HCT116 (cell line): ENCODE results near the gene G6PD. TPM values are rescaled to one million over a fixed set of nuclear protein-coding genes. Genes with fewer than 3 reads are reported as not detected.

ENCODE experiments used
- ATAC-seq: fragments of 200-7000 bp; cut with Tn5 transposase; 2 replicates; pipeline ENCODE4 v1.9.1; 2020; ENCODE audit warnings: mild to moderate bottlenecking, moderate library complexity
- BruUV-seq: library from RNA; stranded (reverse); fragments of 400-500 nt; replicated peaks from 2 replicates; lab custom pipeline; 2021; lab: Mats Ljungman, UMichigan
- CTCF ChIA-PET: fragments of 300-600 bp; sonication (Branson Sonifier 250); formaldehyde crosslinking; loops from one replicate; lab custom pipeline; 2021; ENCODE audit warnings: antibody characterized with exemption; lab: Charles Lee
- POLR2A ChIA-PET: fragments of 300-600, 350-600 bp; sonication (Branson Sonifier 250); formaldehyde crosslinking; loops from one replicate; lab custom pipeline; 2021; ENCODE audit warnings: antibody characterized with exemption; lab: Charles Lee
- RAD21 ChIA-PET, 2 experiments: fragments of 300-600 bp; sonication (Branson Sonifier 250); formaldehyde crosslinking; loops; one replicate each; lab custom pipeline; 2023; ENCODE audit warnings: low total read pairs in 2 of 2; ENCODE audit not compliant: uncharacterized antibody in 2 of 2, unreplicated experiment in 2 of 2, low non-redundant PET in 1 of 2; lab: Charles Lee
- DNase-seq: peaks from one replicate; pipeline ENCODE4 v3.0.0-alpha.2; 2010; ENCODE audit warnings: low read depth, low spot score
- H2AFZ ChIP-seq: fragments of 200-600 bp; shearing (Covaris generic), sonication (generic); 2 replicates; pipeline ENCODE4 v1.6.1; 2017; ENCODE audit warnings: low read depth, mixed run types, mixed read lengths, antibody characterized with exemption, low read length; ENCODE audit not compliant: poor library complexity, severe bottlenecking
- H3K27ac ChIP-seq: 2 replicates; pipeline ENCODE4 v1.5.1; 2012; ENCODE audit warnings: low read depth, low read length
- H3K27me3 ChIP-seq: fragments of 200-600 bp; sonication (generic); 2 replicates; pipeline ENCODE4 v1.6.1; 2016; ENCODE audit warnings: mixed run types, low read length, mixed read lengths; ENCODE audit not compliant: insufficient read depth
- H3K36me3 ChIP-seq, 2 experiments: fragments of 200-500 bp in 1 of 2; fragments of 200-600 bp in 1 of 2; sonication (Bioruptor generic) in 1 of 2; sonication (generic) in 1 of 2; 2 replicates each; pipeline versions ENCODE4 v1.5.1 to v1.6.1; 2014 to 2016; ENCODE audit warnings: low read length in 2 of 2, inconsistent platforms in 1 of 2, mixed read lengths in 1 of 2, mixed run types in 1 of 2; ENCODE audit not compliant: insufficient read depth in 2 of 2, control insufficient read depth in 1 of 2
- H3K4me1 ChIP-seq, 2 experiments: fragments of 200-600 bp in 1 of 2; sonication (generic) in 1 of 2; 2 replicates each; pipeline versions ENCODE4 v1.5.1 to v1.6.1; 2012 to 2017; ENCODE audit warnings: low read length in 2 of 2, inconsistent platforms in 1 of 2, mild to moderate bottlenecking in 1 of 2, mixed read lengths in 1 of 2, mixed run types in 1 of 2, moderate library complexity in 1 of 2; ENCODE audit not compliant: insufficient read depth in 2 of 2, control insufficient read depth in 1 of 2
- H3K4me2 ChIP-seq: fragments of 200-600 bp; sonication (generic); 2 replicates; pipeline ENCODE4 v1.6.1; 2017; ENCODE audit warnings: mixed run types, low read length, mixed read lengths
- H3K4me3 ChIP-seq, 2 experiments: fragments of 200-600 bp in 1 of 2; sonication (generic) in 1 of 2; replicated peaks in 1 of 2; 2 replicates each; pipeline ENCODE4 v1.5.1; 2011 to 2016; ENCODE audit warnings: low read length in 2 of 2, control low read depth in 1 of 2, low read depth in 1 of 2, mild to moderate bottlenecking in 1 of 2, mixed read lengths in 1 of 2, mixed run types in 1 of 2
- H3K79me2 ChIP-seq: fragments of 200-600 bp; sonication (generic); 2 replicates; pipeline ENCODE4 v1.6.1; 2017; ENCODE audit warnings: mild to moderate bottlenecking, mixed run types, low read length, moderate library complexity, mixed read lengths; ENCODE audit not compliant: insufficient read depth
- H3K9ac ChIP-seq: fragments of 200-600 bp; sonication (generic); 2 replicates; pipeline ENCODE4 v1.6.1; 2016; ENCODE audit warnings: low read length, mixed read lengths
- H3K9me2 ChIP-seq: fragments of 200-600 bp; sonication (generic), shearing (Covaris generic); 2 replicates; pipeline ENCODE4 v1.6.1; 2017; ENCODE audit warnings: mixed run types, mild to moderate bottlenecking, moderate library complexity; ENCODE audit not compliant: insufficient read depth
- H3K9me3 ChIP-seq, 2 experiments: fragments of 200-500 bp in 1 of 2; fragments of 200-600 bp in 1 of 2; sonication (Bioruptor generic) in 1 of 2; sonication (generic) in 1 of 2; 2 replicates each; pipeline ENCODE4 v1.6.1; 2014 to 2017; ENCODE audit warnings: low read length in 2 of 2, mixed read lengths in 2 of 2, inconsistent platforms in 1 of 2, low read depth in 1 of 2, mild to moderate bottlenecking in 1 of 2, mixed run types in 1 of 2, moderate library complexity in 1 of 2; ENCODE audit not compliant: control insufficient read depth in 1 of 2, insufficient read depth in 1 of 2
- H4K20me1 ChIP-seq: fragments of 200-600 bp; sonication (generic), shearing (Covaris generic); 2 replicates; pipeline ENCODE4 v1.6.1; 2017; ENCODE audit warnings: mixed run types, mild to moderate bottlenecking, moderate library complexity; ENCODE audit not compliant: insufficient read depth
- CBX3 ChIP-seq: IDR thresholded peaks from 2 replicates; pipeline ENCODE4 v1.6.1; 2012; ENCODE audit warnings: low read depth
- CEBPB ChIP-seq: IDR thresholded peaks from 2 replicates; pipeline ENCODE4 v1.6.1; 2012; ENCODE audit warnings: low read depth
- CTCF ChIP-seq, 3 experiments: fragments of 200-600 bp in 1 of 3; sonication (generic) in 1 of 3; IDR thresholded peaks in 2 of 3; conservative IDR thresholded peaks in 1 of 3; 2 replicates each; pipeline ENCODE4 v1.5.1; 2012 to 2017; ENCODE audit warnings: low read depth in 2 of 3, low read length in 2 of 3, antibody characterized with exemption in 1 of 3, borderline replicate concordance in 1 of 3, control low read depth in 1 of 3, mild to moderate bottlenecking in 1 of 3, mixed read lengths in 1 of 3, mixed run types in 1 of 3, moderate library complexity in 1 of 3; ENCODE audit not compliant: insufficient read depth in 1 of 3
- EGR1 ChIP-seq: IDR thresholded peaks from 2 replicates; pipeline ENCODE4 v1.6.1; 2012; ENCODE audit warnings: low read depth
- ELF1 ChIP-seq: IDR thresholded peaks from 2 replicates; pipeline ENCODE4 v1.6.1; 2012; ENCODE audit warnings: low read depth, borderline replicate concordance
- EZH2 ChIP-seq: fragments of 200-600 bp; sonication (generic); IDR thresholded peaks from 2 replicates; pipeline ENCODE4 v1.6.1; 2017; ENCODE audit warnings: antibody characterized with exemption, mixed run types
- FOSL1 ChIP-seq: IDR thresholded peaks from 2 replicates; pipeline ENCODE4 v1.6.1; 2012; ENCODE audit warnings: low read depth
- POLR2AphosphoS5 ChIP-seq: IDR thresholded peaks from 2 replicates; pipeline ENCODE4 v1.6.1; 2011; ENCODE audit warnings: mild to moderate bottlenecking, low read depth, low read length, moderate library complexity
- SP1 ChIP-seq: IDR thresholded peaks from 2 replicates; pipeline ENCODE4 v1.6.1; 2012; ENCODE audit warnings: low read depth
- SRF ChIP-seq: IDR thresholded peaks from 2 replicates; pipeline ENCODE4 v1.6.1; 2012; ENCODE audit warnings: low read depth
- intact Hi-C: fragments of 100-400 bp; cut with micrococcal nuclease; formaldehyde crosslinking; loops from 2 replicates; pipeline ENCODE4 v1.10.0; 2022
- total RNA-seq: library from RNA; stranded (reverse); gene quantifications from one replicate; pipeline ENCODE4 v1.2.1, GENCODE V29; 2021; ENCODE audit not compliant: unreplicated experiment

The G6PD gene
- total RNA-seq, 1 experiment from 2014 or later: 109 TPM

GRCh38 chrX:154485150-154486051, 61.2 kb downstream of the G6PD start:
- Histone ChIP-seq H3K4me3 (peak overlapping the region; percentile 59 to 67), H3K4me2 (peak overlapping the region; percentile 74), H3K27me3 (no peaks in the 10 kb centered on the region), H3K9ac (peak overlapping the region; percentile 77), H3K36me3 (peaks cover 0 to 10% of the 10 kb centered on the region in 2 experiments; a peak in 1 of 4 replicates), H3K79me2 (peaks cover 15% of the 10 kb centered on the region), H3K9me2 (no peaks in the 10 kb centered on the region), H3K4me1 (peaks cover 7 to 32% of the 10 kb centered on the region in 2 experiments; a peak in 3 of 4 replicates), H3K27ac (peak overlapping the region; percentile 92), H4K20me1 (no peaks in the 10 kb centered on the region)
- no peak for ATAC-seq
- ChIA-PET POLR2A (no interaction called here), CTCF (no interaction called here), RAD21 (no interaction called here)
- TSS peak; percentile 3 for BruUV-seq
- intact Hi-C loops: no loop called here
- TF ChIP-seq SP1: no peak
- TF ChIP-seq POLR2AphosphoS5: no peak
- no peak for TF ChIP-seq EZH2
- TF ChIP-seq SRF: no peak
- no peak for TF ChIP-seq EGR1
- no peak for TF ChIP-seq FOSL1
- TF ChIP-seq ELF1: no peak
- no peak for TF ChIP-seq CEBPB
- TF ChIP-seq CTCF (IDR thresholded peaks at IDR 0.05 in 2 of 3, conservative IDR thresholded peaks at IDR 0.05 in 1 of 3; ENCODE audit: borderline replicate concordance in 1 of 3, insufficient read depth in 1 of 3, low read depth in 2 of 3, low read length in 2 of 3): no peak
- no peak for TF ChIP-seq CBX3
- TF ChIP-seq, all 23 proteins: peak for 0
- no peak for DNase-seq
- Histone ChIP-seq H3K9me3 (no peaks in the 10 kb centered on the region), H2AFZ (no peak overlapping the region)
